Measurements from ENCODE around the gene MAP3K5.

DNA sequence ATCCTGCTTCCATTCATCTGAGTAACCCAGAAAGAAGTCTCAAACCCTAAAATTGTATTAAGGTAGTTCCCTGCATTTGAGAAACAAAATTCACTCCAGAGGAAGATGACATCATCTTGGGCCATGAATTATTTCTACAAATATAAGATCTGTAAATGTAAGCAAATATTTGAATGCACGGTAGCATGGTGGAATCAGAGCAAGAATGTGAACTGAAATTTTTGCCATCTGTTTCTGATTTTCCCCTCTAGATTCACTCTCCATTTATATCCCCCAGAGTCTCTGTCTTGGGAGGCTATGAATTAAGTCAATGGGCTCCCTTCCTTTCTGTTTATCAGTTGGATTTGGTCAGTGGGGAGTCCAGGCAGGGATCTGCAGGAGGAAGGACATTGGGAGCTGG is 5.8 kb upstream of the MAP3K5 start:
- no peak for TF ChIP-seq EZH2 (IDR thresholded peaks at IDR 0.05)
- TF ChIP-seq, protein P1, sequence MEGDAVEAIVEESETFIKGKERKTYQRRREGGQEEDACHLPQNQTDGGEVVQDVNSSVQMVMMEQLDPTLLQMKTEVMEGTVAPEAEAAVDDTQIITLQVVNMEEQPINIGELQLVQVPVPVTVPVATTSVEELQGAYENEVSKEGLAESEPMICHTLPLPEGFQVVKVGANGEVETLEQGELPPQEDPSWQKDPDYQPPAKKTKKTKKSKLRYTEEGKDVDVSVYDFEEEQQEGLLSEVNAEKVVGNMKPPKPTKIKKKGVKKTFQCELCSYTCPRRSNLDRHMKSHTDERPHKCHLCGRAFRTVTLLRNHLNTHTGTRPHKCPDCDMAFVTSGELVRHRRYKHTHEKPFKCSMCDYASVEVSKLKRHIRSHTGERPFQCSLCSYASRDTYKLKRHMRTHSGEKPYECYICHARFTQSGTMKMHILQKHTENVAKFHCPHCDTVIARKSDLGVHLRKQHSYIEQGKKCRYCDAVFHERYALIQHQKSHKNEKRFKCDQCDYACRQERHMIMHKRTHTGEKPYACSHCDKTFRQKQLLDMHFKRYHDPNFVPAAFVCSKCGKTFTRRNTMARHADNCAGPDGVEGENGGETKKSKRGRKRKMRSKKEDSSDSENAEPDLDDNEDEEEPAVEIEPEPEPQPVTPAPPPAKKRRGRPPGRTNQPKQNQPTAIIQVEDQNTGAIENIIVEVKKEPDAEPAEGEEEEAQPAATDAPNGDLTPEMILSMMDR (IDR thresholded peaks at IDR 0.05): no peak
